T-helper 17 cell (primary cell): ENCODE measurements around the gene NHLRC4. TPM values are rescaled to one million over a fixed set of nuclear protein-coding genes. Genes with fewer than 3 reads are reported as not detected.
A peak's percentile ranks its signal among the peaks of the same experiment; 100 is the strongest.

Experiments
- ATAC-seq: fragments of 150-1000 bp; cut with Tn5 transposase; 2 replicates; pipeline ENCODE4 v1.10.0; 2021; ENCODE audit warnings: mild to moderate bottlenecking, moderate library complexity
- DNase-seq, 3 donors: peaks; one replicate each; pipeline versions ENCODE4 v3.0.0 to v3.0.0-alpha.2; 2020 to 2021
- H3K9me3 ChIP-seq: one replicate; pipeline ENCODE4 v1.7.0; 2013; ENCODE audit warnings: low read length, mild to moderate bottlenecking; ENCODE audit not compliant: control insufficient read depth, poor library complexity, severe bottlenecking
- H3K27ac Mint-ChIP-seq: one replicate; pipeline ENCODE4 v1.8.0; 2022; ENCODE audit warnings: mild to moderate bottlenecking, moderate library complexity, mixed read lengths
- H3K27me3 Mint-ChIP-seq: one replicate; pipeline ENCODE4 v1.8.0; 2022; ENCODE audit warnings: mixed read lengths
- H3K36me3 Mint-ChIP-seq: one replicate; pipeline ENCODE4 v1.8.0; 2022; ENCODE audit warnings: low read depth, mixed read lengths
- H3K4me1 Mint-ChIP-seq: one replicate; pipeline ENCODE4 v1.8.0; 2022; ENCODE audit warnings: mild to moderate bottlenecking, mixed read lengths
- H3K4me3 Mint-ChIP-seq: one replicate; pipeline ENCODE4 v1.8.0; 2022; ENCODE audit warnings: mild to moderate bottlenecking, moderate library complexity, mixed read lengths
- total RNA-seq, 4 donors: library from RNA in 2 of 4; stranded (reverse) in 2 of 4; gene quantifications; one replicate each; pipeline ENCODE4 v1.2.3 and lab custom pipeline; 2022 to 2026

NHLRC4 gene
- total RNA-seq, 2 donors from 2014 or later = 0.86 to 1.4 TPM

GRCh38 chr16:574021-574760 lies 7.4 kb downstream of the NHLRC4 start:
- H3K9me3 ChIP-seq = no peaks in the 10 kb centered on the region
- Mint-ChIP-seq H3K36me3 (no peaks in the 10 kb centered on the region), H3K4me1 (peaks cover 21% of the 10 kb centered on the region), H3K27me3 (no peaks in the 10 kb centered on the region), H3K4me3 (no peak overlapping the region), H3K27ac (no peak overlapping the region)
- ATAC-seq = no peak
- DNase-seq = no peak

GRCh38 chr16:575354-576196 lies 8.8 kb downstream of the NHLRC4 start:
- no peak overlapping the region for H3K4me3 Mint-ChIP-seq
- no peak for ATAC-seq
- no peaks in the 10 kb centered on the region for H3K36me3 Mint-ChIP-seq
- no peak for DNase-seq
- peaks cover 21% of the 10 kb centered on the region for H3K4me1 Mint-ChIP-seq
- H3K9me3 ChIP-seq = no peaks in the 10 kb centered on the region
- H3K27ac Mint-ChIP-seq = no peak overlapping the region
- no peaks in the 10 kb centered on the region for H3K27me3 Mint-ChIP-seq

- no peak for ATAC-seq
- H3K4me3 Mint-ChIP-seq = no peak overlapping the region
Observed at GRCh38 chr16:576197-576822, 9.5 kb downstream of the NHLRC4 start.

GRCh38 chr16:576823-577201 lies 10.0 kb downstream of the NHLRC4 start:
- no peaks in the 10 kb centered on the region for H3K9me3 ChIP-seq
- Mint-ChIP-seq H3K36me3 (no peaks in the 10 kb centered on the region), H3K27ac (no peak overlapping the region), H3K4me1 (peaks cover 9% of the 10 kb centered on the region), H3K4me3 (no peak overlapping the region), H3K27me3 (no peaks in the 10 kb centered on the region)
- no peak for ATAC-seq
- DNase-seq = no peak

More at GRCh38 chr16:576197-576822, 9.5 kb downstream of the NHLRC4 start:
- Mint-ChIP-seq H3K4me1 (peaks cover 14% of the 10 kb centered on the region), H3K27ac (no peak overlapping the region), H3K36me3 (no peaks in the 10 kb centered on the region), H3K27me3 (no peaks in the 10 kb centered on the region)
- no peak for DNase-seq
- no peaks in the 10 kb centered on the region for H3K9me3 ChIP-seq

GRCh38 chr16:577796-578195 lies 11.0 kb downstream of the NHLRC4 start:
- H3K27ac Mint-ChIP-seq = no peak overlapping the region
- no peaks in the 10 kb centered on the region for H3K36me3 Mint-ChIP-seq
- DNase-seq (no peak), ATAC-seq (no peak)
- no peaks in the 10 kb centered on the region for H3K9me3 ChIP-seq
- H3K4me3 Mint-ChIP-seq = no peak overlapping the region
- H3K4me1 Mint-ChIP-seq = peaks cover 7% of the 10 kb centered on the region
- H3K27me3 Mint-ChIP-seq = no peaks in the 10 kb centered on the region

GRCh38 chr16:578232-578869 lies 11.5 kb downstream of the NHLRC4 start:
- no peak for ATAC-seq
- Mint-ChIP-seq H3K27ac (no peak overlapping the region), H3K27me3 (no peaks in the 10 kb centered on the region), H3K4me3 (no peak overlapping the region), H3K36me3 (no peaks in the 10 kb centered on the region), H3K4me1 (peaks cover 7% of the 10 kb centered on the region)
- no peak for DNase-seq
- no peaks in the 10 kb centered on the region for H3K9me3 ChIP-seq

GRCh38 chr16:578870-579405 lies 12.1 kb downstream of the NHLRC4 start:
- no peaks in the 10 kb centered on the region for H3K27me3 Mint-ChIP-seq
- H3K9me3 ChIP-seq = no peaks in the 10 kb centered on the region
- peaks cover 7% of the 10 kb centered on the region for H3K4me1 Mint-ChIP-seq
- H3K36me3 Mint-ChIP-seq = no peaks in the 10 kb centered on the region
- peak; percentile 41 to 57 (median 51) for DNase-seq
- no peak overlapping the region for H3K4me3 Mint-ChIP-seq
- ATAC-seq = peak; percentile 95
- no peak overlapping the region for H3K27ac Mint-ChIP-seq

- H3K4me1 Mint-ChIP-seq = peaks cover 7% of the 10 kb centered on the region
- no peak overlapping the region for H3K4me3 Mint-ChIP-seq
- H3K9me3 ChIP-seq = no peaks in the 10 kb centered on the region
- H3K36me3 Mint-ChIP-seq = no peaks in the 10 kb centered on the region
- no peak overlapping the region for H3K27ac Mint-ChIP-seq
- H3K27me3 Mint-ChIP-seq = no peaks in the 10 kb centered on the region
- DNase-seq (no peak), ATAC-seq (no peak)
Observed at GRCh38 chr16:580141-580945, 13.5 kb downstream of the NHLRC4 start.

GRCh38 chr16:580946-581498 lies 14.2 kb downstream of the NHLRC4 start:
- Mint-ChIP-seq H3K27me3 (no peaks in the 10 kb centered on the region), H3K36me3 (no peaks in the 10 kb centered on the region), H3K4me1 (peaks cover 7% of the 10 kb centered on the region), H3K27ac (no peak overlapping the region), H3K4me3 (no peak overlapping the region)
- ATAC-seq (no peak), DNase-seq (no peak)
- no peaks in the 10 kb centered on the region for H3K9me3 ChIP-seq

GRCh38 chr16:582218-582613 lies 15.4 kb downstream of the NHLRC4 start:
- Mint-ChIP-seq H3K4me3 (no peak overlapping the region), H3K4me1 (peaks cover 3% of the 10 kb centered on the region), H3K27me3 (no peaks in the 10 kb centered on the region), H3K27ac (no peak overlapping the region), H3K36me3 (no peaks in the 10 kb centered on the region)
- DNase-seq (no peak), ATAC-seq (no peak)
- no peaks in the 10 kb centered on the region for H3K9me3 ChIP-seq

GRCh38 chr16:582614-583331 lies 16.0 kb downstream of the NHLRC4 start:
- H3K36me3 Mint-ChIP-seq = no peaks in the 10 kb centered on the region
- DNase-seq (no peak), ATAC-seq (no peak)
- H3K4me1 Mint-ChIP-seq = peaks cover 6% of the 10 kb centered on the region
- no peak overlapping the region for H3K4me3 Mint-ChIP-seq
- H3K9me3 ChIP-seq = no peaks in the 10 kb centered on the region
- no peaks in the 10 kb centered on the region for H3K27me3 Mint-ChIP-seq
- no peak overlapping the region for H3K27ac Mint-ChIP-seq

- no peak overlapping the region for H3K27ac Mint-ChIP-seq
- H3K36me3 Mint-ChIP-seq = no peaks in the 10 kb centered on the region
- no peaks in the 10 kb centered on the region for H3K9me3 ChIP-seq
- no peak overlapping the region for H3K4me3 Mint-ChIP-seq
- ATAC-seq (no peak), DNase-seq (no peak)
- peaks cover 9% of the 10 kb centered on the region for H3K4me1 Mint-ChIP-seq
- H3K27me3 Mint-ChIP-seq = no peaks in the 10 kb centered on the region
Observed at GRCh38 chr16:583470-583814, 16.6 kb downstream of the NHLRC4 start.
